Epithelial cell of esophagus (primary cell): ENCODE data around the gene SH2D1B.

Experiments
- DNase-seq: peaks from one replicate; pipeline ENCODE4 v3.0.0; 2010; ENCODE audit warnings: low read depth
- H3K4me3 ChIP-seq: 2 replicates; pipeline ENCODE4 v1.5.1; 2011; ENCODE audit warnings: mild to moderate bottlenecking, low read length, control low read depth
- TF ChIP-seq, protein P1 (sequence below): IDR thresholded peaks from 2 replicates; pipeline ENCODE4 v1.5.1; 2011; ENCODE audit warnings: low read depth, mild to moderate bottlenecking, low read length, control low read depth, inconsistent platforms; ENCODE audit not compliant: insufficient read depth; ENCODE audit errors: missing control alignments

Gene SH2D1B

DNA sequence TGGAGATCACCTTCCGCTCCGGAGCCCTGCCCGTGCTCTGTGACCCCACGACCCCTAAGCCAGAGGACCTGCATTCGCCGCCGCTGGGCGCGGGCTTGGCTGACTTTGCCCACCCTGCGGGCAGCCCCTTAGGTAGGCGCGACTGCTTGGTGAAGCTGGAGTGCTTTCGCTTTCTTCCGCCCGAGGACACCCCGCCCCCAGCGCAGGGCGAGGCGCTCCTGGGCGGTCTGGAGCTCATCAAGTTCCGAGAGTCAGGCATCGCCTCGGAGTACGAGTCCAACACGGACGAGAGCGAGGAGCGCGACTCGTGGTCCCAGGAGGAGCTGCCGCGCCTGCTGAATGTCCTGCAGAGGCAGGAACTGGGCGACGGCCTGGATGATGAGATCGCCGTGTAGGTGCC is 44.9 kb downstream of the SH2D1B start:
- TF ChIP-seq, protein P1, sequence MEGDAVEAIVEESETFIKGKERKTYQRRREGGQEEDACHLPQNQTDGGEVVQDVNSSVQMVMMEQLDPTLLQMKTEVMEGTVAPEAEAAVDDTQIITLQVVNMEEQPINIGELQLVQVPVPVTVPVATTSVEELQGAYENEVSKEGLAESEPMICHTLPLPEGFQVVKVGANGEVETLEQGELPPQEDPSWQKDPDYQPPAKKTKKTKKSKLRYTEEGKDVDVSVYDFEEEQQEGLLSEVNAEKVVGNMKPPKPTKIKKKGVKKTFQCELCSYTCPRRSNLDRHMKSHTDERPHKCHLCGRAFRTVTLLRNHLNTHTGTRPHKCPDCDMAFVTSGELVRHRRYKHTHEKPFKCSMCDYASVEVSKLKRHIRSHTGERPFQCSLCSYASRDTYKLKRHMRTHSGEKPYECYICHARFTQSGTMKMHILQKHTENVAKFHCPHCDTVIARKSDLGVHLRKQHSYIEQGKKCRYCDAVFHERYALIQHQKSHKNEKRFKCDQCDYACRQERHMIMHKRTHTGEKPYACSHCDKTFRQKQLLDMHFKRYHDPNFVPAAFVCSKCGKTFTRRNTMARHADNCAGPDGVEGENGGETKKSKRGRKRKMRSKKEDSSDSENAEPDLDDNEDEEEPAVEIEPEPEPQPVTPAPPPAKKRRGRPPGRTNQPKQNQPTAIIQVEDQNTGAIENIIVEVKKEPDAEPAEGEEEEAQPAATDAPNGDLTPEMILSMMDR, result no peak
- peak overlapping the region; percentile 21 for H3K4me3 ChIP-seq

DNA sequence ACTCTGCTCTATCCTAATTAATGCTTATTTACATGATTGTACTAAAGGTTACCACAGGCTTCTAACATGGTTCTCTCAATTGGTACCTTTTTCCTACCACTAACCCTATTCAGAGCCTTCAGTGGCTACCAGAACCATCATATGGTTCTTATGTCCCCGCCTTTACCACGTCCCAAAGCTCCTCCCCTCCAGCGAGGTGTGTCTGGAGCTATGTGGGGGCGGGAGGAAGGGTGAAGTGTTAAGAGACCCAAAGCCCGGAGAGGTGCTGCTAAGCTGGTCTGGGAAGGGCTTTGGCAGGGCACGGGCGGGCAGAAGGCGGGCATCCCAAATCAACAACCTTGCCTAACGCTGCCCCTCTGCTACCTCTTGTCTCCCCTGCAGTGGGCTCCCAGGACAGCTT is 45.3 kb downstream of the SH2D1B start:
- DNase-seq, result no peak
- TF ChIP-seq, protein P1, result no peak
- H3K4me3 ChIP-seq, result peak overlapping the region; percentile 21

More for the DNA sequence above, 44.9 kb downstream of the SH2D1B start:
- DNase-seq, result no peak

DNA sequence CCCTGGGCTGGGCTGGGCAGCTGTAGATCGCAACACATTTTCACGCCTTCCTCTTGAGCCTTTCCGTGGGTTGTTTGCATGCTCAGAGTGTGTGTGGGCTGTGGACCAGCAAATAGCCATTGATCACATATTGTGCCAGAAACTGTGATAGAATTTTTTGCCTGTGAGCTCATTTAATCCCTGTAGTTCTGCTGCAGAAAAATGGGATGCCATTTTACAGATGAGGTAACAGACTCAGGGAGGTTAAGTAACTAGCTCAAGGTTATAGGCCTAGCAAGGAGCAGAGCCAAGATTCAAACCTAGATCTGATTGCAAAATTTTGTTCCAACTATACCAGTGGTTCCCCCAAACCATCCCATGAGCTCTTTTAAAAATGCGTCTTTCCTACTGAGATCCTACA is 45.8 kb downstream of the SH2D1B start:
- no peak for DNase-seq
- no peak overlapping the region for H3K4me3 ChIP-seq
- TF ChIP-seq, protein P1, result no peak

DNA sequence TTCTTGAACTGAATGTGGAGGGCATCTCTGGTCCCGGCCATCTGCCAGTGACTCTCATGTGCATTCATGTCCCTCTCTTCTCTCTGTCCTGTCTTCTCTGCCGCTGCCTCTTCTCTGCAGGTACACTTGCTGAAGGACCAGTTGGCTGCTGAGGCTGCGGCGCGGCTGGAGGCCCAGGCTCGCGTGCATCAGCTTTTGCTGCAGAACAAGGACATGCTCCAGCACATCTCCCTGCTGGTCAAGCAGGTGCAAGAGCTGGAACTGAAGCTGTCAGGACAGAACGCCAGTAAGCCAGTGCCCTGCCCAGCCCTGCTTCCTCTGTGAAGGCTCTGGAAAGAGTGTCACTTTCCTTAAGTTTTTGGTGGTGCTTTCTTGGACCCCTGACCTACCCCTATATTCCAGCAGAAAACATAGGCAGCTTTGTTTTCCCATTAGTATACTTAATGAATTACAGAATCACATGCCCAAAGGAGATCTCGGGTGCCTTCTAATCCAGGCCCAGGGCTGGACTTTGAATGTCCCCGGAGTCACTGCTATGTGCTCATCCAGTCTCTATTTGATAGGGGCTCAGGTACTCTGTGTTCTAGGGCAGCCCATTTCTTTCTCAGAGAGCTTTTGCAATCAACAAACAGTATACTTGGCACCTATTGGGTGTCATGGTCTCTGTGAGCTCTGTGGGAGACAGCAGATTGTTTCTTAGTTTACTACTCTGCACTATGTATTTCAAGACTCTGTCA is 46.5 kb downstream of the SH2D1B start:
- H3K4me3 ChIP-seq, result no peak overlapping the region
- TF ChIP-seq, protein P1, result no peak
- no peak for DNase-seq

DNA sequence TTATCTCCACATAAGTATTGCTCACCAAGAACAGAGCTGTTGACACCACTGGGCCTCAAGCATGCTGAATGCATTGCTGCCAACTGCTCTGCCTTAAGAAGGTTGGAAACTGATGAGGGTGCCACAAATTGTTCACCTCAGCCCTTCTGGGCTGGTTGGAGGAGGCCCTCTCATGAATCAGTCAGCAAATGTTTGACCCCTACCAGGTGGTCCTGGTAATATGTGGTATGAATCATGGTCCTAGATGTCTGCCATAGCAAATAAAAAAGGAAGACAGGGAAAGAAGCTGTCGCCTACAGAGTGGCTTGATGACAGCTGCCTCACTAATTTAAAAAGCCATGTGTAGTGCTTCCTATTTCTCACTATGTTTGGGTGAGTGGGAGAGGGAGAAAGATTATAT is 47.4 kb downstream of the SH2D1B start:
- no peak for DNase-seq
- TF ChIP-seq, protein P1, result no peak
- H3K4me3 ChIP-seq, result no peak overlapping the region

DNA sequence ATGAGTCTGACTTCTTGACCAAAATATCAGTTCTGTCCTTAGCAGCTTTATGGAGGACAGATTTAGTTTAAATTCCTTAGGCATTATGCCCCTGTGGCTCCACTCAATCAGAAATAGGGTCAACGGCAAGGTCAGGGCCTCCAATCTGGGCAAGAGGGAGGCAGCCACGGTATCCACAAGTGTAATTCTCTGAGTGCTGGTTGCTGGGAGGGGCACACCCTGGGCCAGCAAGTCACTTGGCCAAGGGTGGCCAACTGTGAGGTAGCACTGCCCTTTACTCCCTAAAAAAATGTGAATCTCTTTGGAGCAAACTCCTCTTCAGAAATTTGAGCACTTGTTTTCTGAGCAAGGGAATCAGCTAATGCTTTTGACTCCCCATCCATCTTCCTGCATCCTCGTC is 48.1 kb downstream of the SH2D1B start:
- no peak overlapping the region for H3K4me3 ChIP-seq
- DNase-seq, result no peak
- TF ChIP-seq, protein P1, result no peak

DNA sequence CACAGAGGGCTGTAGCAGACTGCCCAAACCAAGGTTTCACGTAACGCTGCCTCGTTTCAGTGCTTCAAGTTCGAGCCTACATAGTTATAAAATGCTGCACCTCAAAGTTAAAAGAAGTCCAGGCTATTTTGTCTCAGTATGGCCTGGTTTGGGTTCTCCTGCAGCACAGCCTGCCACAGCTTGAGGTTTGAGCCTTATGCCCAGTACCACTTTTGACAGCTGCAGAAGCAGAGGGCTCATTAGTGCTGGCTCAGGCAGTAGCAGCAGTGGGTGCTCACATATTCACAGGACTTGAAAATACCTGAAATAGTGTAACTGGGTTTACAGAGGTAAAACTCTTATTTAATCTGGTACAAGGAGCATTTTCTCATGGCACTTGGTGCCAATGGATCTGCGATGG is 50.6 kb downstream of the SH2D1B start:
- no peak for DNase-seq
- TF ChIP-seq, protein P1, result no peak
- no peak overlapping the region for H3K4me3 ChIP-seq
